Measurements from ENCODE around the gene SLC19A1.
"Not testable (repeated sequence)": the region's sequence is repeated elsewhere in the genome, so short reads cannot be mapped to it uniquely, and the experiment has no call there.

Gene SLC19A1

GRCh38 chr21:45576838-45577737 is 34.8 kb upstream of the SLC19A1 start:
- no peak for DNase-seq (ENCODE audit: low read depth in 3 of 3, low spot score in 1 of 3)

GRCh38 chr21:45575993-45576837 is 34.0 kb upstream of the SLC19A1 start:
- no peak for DNase-seq (ENCODE audit: low read depth in 3 of 3, low spot score in 1 of 3)

GRCh38 chr21:45575304-45575992 is 33.2 kb upstream of the SLC19A1 start:
- no peak for DNase-seq (ENCODE audit: low read depth in 3 of 3, low spot score in 1 of 3)

GRCh38 chr21:45574691-45575090 is 32.5 kb upstream of the SLC19A1 start:
- DNase-seq (ENCODE audit: low read depth in 3 of 3, low spot score in 1 of 3), result no peak

GRCh38 chr21:45574081-45574501 is 31.9 kb upstream of the SLC19A1 start:
- DNase-seq (ENCODE audit: low read depth in 3 of 3, low spot score in 1 of 3), result no peak

GRCh38 chr21:45573452-45574035 is 31.3 kb upstream of the SLC19A1 start:
- DNase-seq (ENCODE audit: low read depth in 3 of 3, low spot score in 1 of 3), result no peak

GRCh38 chr21:45572783-45573451 is 30.7 kb upstream of the SLC19A1 start:
- no peak for DNase-seq (ENCODE audit: low read depth in 3 of 3, low spot score in 1 of 3)

GRCh38 chr21:45572231-45572630 is 30.0 kb upstream of the SLC19A1 start:
- no peak for DNase-seq (ENCODE audit: low read depth in 3 of 3, low spot score in 1 of 3)

- DNase-seq (ENCODE audit: low read depth in 3 of 3, low spot score in 1 of 3), result no peak
Measured at GRCh38 chr21:45571641-45572040, 29.4 kb upstream of the SLC19A1 start.

- no peak for DNase-seq (ENCODE audit: low read depth in 3 of 3, low spot score in 1 of 3)
Measured at GRCh38 chr21:45570826-45571601, 28.8 kb upstream of the SLC19A1 start.

GRCh38 chr21:45570071-45570470 is 27.8 kb upstream of the SLC19A1 start:
- DNase-seq (ENCODE audit: low read depth in 3 of 3, low spot score in 1 of 3), result no peak

GRCh38 chr21:45568383-45568782 is 26.1 kb upstream of the SLC19A1 start:
- DNase-seq (ENCODE audit: low read depth in 3 of 3, low spot score in 1 of 3), result no peak

GRCh38 chr21:45564137-45564536 is 21.9 kb upstream of the SLC19A1 start:
- DNase-seq (ENCODE audit: low read depth in 3 of 3, low spot score in 1 of 3), result not testable (repeated sequence)

- no peak for DNase-seq (ENCODE audit: low read depth in 3 of 3, low spot score in 1 of 3)
Measured at GRCh38 chr21:45562965-45563364, 20.7 kb upstream of the SLC19A1 start.

GRCh38 chr21:45562402-45562801 is 20.2 kb upstream of the SLC19A1 start:
- no peak for DNase-seq (ENCODE audit: low read depth in 3 of 3, low spot score in 1 of 3)

GRCh38 chr21:45561241-45561640 is 19.0 kb upstream of the SLC19A1 start:
- DNase-seq (ENCODE audit: low read depth in 3 of 3, low spot score in 1 of 3), result not testable (repeated sequence)

GRCh38 chr21:45560106-45561021 is 18.1 kb upstream of the SLC19A1 start:
- no peak for DNase-seq (ENCODE audit: low read depth in 3 of 3, low spot score in 1 of 3)

GRCh38 chr21:45559216-45560105 is 17.2 kb upstream of the SLC19A1 start:
- no peak for DNase-seq (ENCODE audit: low read depth in 3 of 3, low spot score in 1 of 3)
